HCT116 (cell line): Measurements from ENCODE around the gene CALM1. TPM values are rescaled to one million over a fixed set of nuclear protein-coding genes. Genes with fewer than 3 reads are reported as not detected.

Experiments
- ATAC-seq: fragments of 200-7000 bp; cut with Tn5 transposase; 2 replicates; pipeline ENCODE4 v1.9.1; 2020; ENCODE audit warnings: mild to moderate bottlenecking, moderate library complexity
- Bru-seq: library from RNA; stranded (reverse); fragments of 400-500 nt; gene quantifications from one replicate; lab custom pipeline; 2021; lab: Mats Ljungman, UMichigan
- BruChase-seq, 2 experiments: library from RNA; stranded (reverse); fragments of 400-500 nt; gene quantifications; one replicate each; lab custom pipeline; 2021; lab: Mats Ljungman, UMichigan
- BruUV-seq: library from RNA; stranded (reverse); fragments of 400-500 nt; replicated peaks from 2 replicates; lab custom pipeline; 2021; lab: Mats Ljungman, UMichigan
- CTCF ChIA-PET: fragments of 300-600 bp; sonication (Branson Sonifier 250); formaldehyde crosslinking; loops from one replicate; lab custom pipeline; 2021; ENCODE audit warnings: antibody characterized with exemption; lab: Charles Lee
- POLR2A ChIA-PET: fragments of 300-600, 350-600 bp; sonication (Branson Sonifier 250); formaldehyde crosslinking; loops from one replicate; lab custom pipeline; 2021; ENCODE audit warnings: antibody characterized with exemption; lab: Charles Lee
- RAD21 ChIA-PET, 2 experiments: fragments of 300-600 bp; sonication (Branson Sonifier 250); formaldehyde crosslinking; loops; one replicate each; lab custom pipeline; 2023; ENCODE audit warnings: low total read pairs in 2 of 2; ENCODE audit not compliant: uncharacterized antibody in 2 of 2, unreplicated experiment in 2 of 2, low non-redundant PET in 1 of 2; lab: Charles Lee
- DNase-seq: peaks from one replicate; pipeline ENCODE4 v3.0.0-alpha.2; 2010; ENCODE audit warnings: low read depth, low spot score
- H2AFZ ChIP-seq: fragments of 200-600 bp; shearing (Covaris generic), sonication (generic); 2 replicates; pipeline ENCODE4 v1.6.1; 2017; ENCODE audit warnings: low read depth, mixed run types, mixed read lengths, antibody characterized with exemption, low read length; ENCODE audit not compliant: poor library complexity, severe bottlenecking
- H3K27ac ChIP-seq: 2 replicates; pipeline ENCODE4 v1.5.1; 2012; ENCODE audit warnings: low read depth, low read length
- H3K27me3 ChIP-seq: fragments of 200-600 bp; sonication (generic); 2 replicates; pipeline ENCODE4 v1.6.1; 2016; ENCODE audit warnings: mixed run types, low read length, mixed read lengths; ENCODE audit not compliant: insufficient read depth
- H3K36me3 ChIP-seq, 2 experiments: fragments of 200-500 bp in 1 of 2; fragments of 200-600 bp in 1 of 2; sonication (Bioruptor generic) in 1 of 2; sonication (generic) in 1 of 2; 2 replicates each; pipeline versions ENCODE4 v1.5.1 to v1.6.1; 2014 to 2016; ENCODE audit warnings: low read length in 2 of 2, inconsistent platforms in 1 of 2, mixed read lengths in 1 of 2, mixed run types in 1 of 2; ENCODE audit not compliant: insufficient read depth in 2 of 2, control insufficient read depth in 1 of 2
- H3K4me1 ChIP-seq, 2 experiments: fragments of 200-600 bp in 1 of 2; sonication (generic) in 1 of 2; 2 replicates each; pipeline versions ENCODE4 v1.5.1 to v1.6.1; 2012 to 2017; ENCODE audit warnings: low read length in 2 of 2, inconsistent platforms in 1 of 2, mild to moderate bottlenecking in 1 of 2, mixed read lengths in 1 of 2, mixed run types in 1 of 2, moderate library complexity in 1 of 2; ENCODE audit not compliant: insufficient read depth in 2 of 2, control insufficient read depth in 1 of 2
- H3K4me2 ChIP-seq: fragments of 200-600 bp; sonication (generic); 2 replicates; pipeline ENCODE4 v1.6.1; 2017; ENCODE audit warnings: mixed run types, low read length, mixed read lengths
- H3K4me3 ChIP-seq, 2 experiments: fragments of 200-600 bp in 1 of 2; sonication (generic) in 1 of 2; replicated peaks in 1 of 2; 2 replicates each; pipeline ENCODE4 v1.5.1; 2011 to 2016; ENCODE audit warnings: low read length in 2 of 2, control low read depth in 1 of 2, low read depth in 1 of 2, mild to moderate bottlenecking in 1 of 2, mixed read lengths in 1 of 2, mixed run types in 1 of 2
- H3K79me2 ChIP-seq: fragments of 200-600 bp; sonication (generic); 2 replicates; pipeline ENCODE4 v1.6.1; 2017; ENCODE audit warnings: mild to moderate bottlenecking, mixed run types, low read length, moderate library complexity, mixed read lengths; ENCODE audit not compliant: insufficient read depth
- H3K9ac ChIP-seq: fragments of 200-600 bp; sonication (generic); 2 replicates; pipeline ENCODE4 v1.6.1; 2016; ENCODE audit warnings: low read length, mixed read lengths
- H3K9me2 ChIP-seq: fragments of 200-600 bp; sonication (generic), shearing (Covaris generic); 2 replicates; pipeline ENCODE4 v1.6.1; 2017; ENCODE audit warnings: mixed run types, mild to moderate bottlenecking, moderate library complexity; ENCODE audit not compliant: insufficient read depth
- H3K9me3 ChIP-seq, 2 experiments: fragments of 200-500 bp in 1 of 2; fragments of 200-600 bp in 1 of 2; sonication (Bioruptor generic) in 1 of 2; sonication (generic) in 1 of 2; 2 replicates each; pipeline ENCODE4 v1.6.1; 2014 to 2017; ENCODE audit warnings: low read length in 2 of 2, mixed read lengths in 2 of 2, inconsistent platforms in 1 of 2, low read depth in 1 of 2, mild to moderate bottlenecking in 1 of 2, mixed run types in 1 of 2, moderate library complexity in 1 of 2; ENCODE audit not compliant: control insufficient read depth in 1 of 2, insufficient read depth in 1 of 2
- H4K20me1 ChIP-seq: fragments of 200-600 bp; sonication (generic), shearing (Covaris generic); 2 replicates; pipeline ENCODE4 v1.6.1; 2017; ENCODE audit warnings: mixed run types, mild to moderate bottlenecking, moderate library complexity; ENCODE audit not compliant: insufficient read depth
- EGR1 ChIP-seq: IDR thresholded peaks from 2 replicates; pipeline ENCODE4 v1.6.1; 2012; ENCODE audit warnings: low read depth
- EZH2 ChIP-seq: fragments of 200-600 bp; sonication (generic); IDR thresholded peaks from 2 replicates; pipeline ENCODE4 v1.6.1; 2017; ENCODE audit warnings: antibody characterized with exemption, mixed run types
- EZH2phosphoT487 ChIP-seq: fragments of 200-600 bp; IDR thresholded peaks from 2 replicates; pipeline ENCODE4 v1.6.1; 2018; ENCODE audit warnings: antibody characterized with exemption, borderline replicate concordance
- FOSL1 ChIP-seq: IDR thresholded peaks from 2 replicates; pipeline ENCODE4 v1.6.1; 2012; ENCODE audit warnings: low read depth
- JUND ChIP-seq: IDR thresholded peaks from 2 replicates; pipeline ENCODE4 v1.6.1; 2012
- POLR2A ChIP-seq: IDR thresholded peaks from 2 replicates; pipeline ENCODE4 v1.7.0; 2011; ENCODE audit warnings: borderline replicate concordance; ENCODE audit not compliant: insufficient read depth, insufficient read length; ENCODE audit errors: extremely low read depth
- POLR2AphosphoS5 ChIP-seq: IDR thresholded peaks from 2 replicates; pipeline ENCODE4 v1.6.1; 2011; ENCODE audit warnings: mild to moderate bottlenecking, low read depth, low read length, moderate library complexity
- RAD21 ChIP-seq: IDR thresholded peaks from 2 replicates; pipeline ENCODE4 v1.6.1; 2012; ENCODE audit warnings: low read depth, mild to moderate bottlenecking
- SIN3A ChIP-seq: IDR thresholded peaks from 2 replicates; pipeline ENCODE4 v1.6.1; 2012; ENCODE audit warnings: low read depth
- SP1 ChIP-seq: IDR thresholded peaks from 2 replicates; pipeline ENCODE4 v1.6.1; 2012; ENCODE audit warnings: low read depth
- SRF ChIP-seq: IDR thresholded peaks from 2 replicates; pipeline ENCODE4 v1.6.1; 2012; ENCODE audit warnings: low read depth
- TCF7L2 ChIP-seq: IDR thresholded peaks from 2 replicates; pipeline ENCODE4 v1.7.0; 2011; ENCODE audit warnings: borderline replicate concordance, inconsistent platforms; ENCODE audit not compliant: insufficient read depth, insufficient read length; ENCODE audit errors: extremely low read depth
- YY1 ChIP-seq: IDR thresholded peaks from 2 replicates; pipeline ENCODE4 v1.6.1; 2011; ENCODE audit warnings: low read length, low read depth, moderate library complexity, mild to moderate bottlenecking; ENCODE audit not compliant: insufficient replicate concordance; ENCODE audit errors: extremely low read depth
- ZBTB33 ChIP-seq: IDR thresholded peaks from 2 replicates; pipeline ENCODE4 v1.6.1; 2011; ENCODE audit warnings: mild to moderate bottlenecking, low read length, moderate library complexity; ENCODE audit not compliant: insufficient replicate concordance; ENCODE audit errors: extremely low read depth
- ZFX ChIP-seq: fragments of 450-650 bp; IDR thresholded peaks from 2 replicates; pipeline ENCODE4 v1.6.1; 2017
- ZNF274 ChIP-seq: fragments of 200-500 bp; sonication (Bioruptor generic); IDR thresholded peaks from 2 replicates; pipeline ENCODE4 v1.6.1; 2014; ENCODE audit warnings: mild to moderate bottlenecking, low read depth, low read length, inconsistent platforms
- intact Hi-C: fragments of 100-400 bp; cut with micrococcal nuclease; formaldehyde crosslinking; loops from 2 replicates; pipeline ENCODE4 v1.10.0; 2022
- long read RNA-seq: library from polyadenylated mRNA; unstranded; transcript quantifications from one replicate; pipeline ENCODE4 v2.0.0, GENCODE V29; 2021; ENCODE audit not compliant: unreplicated experiment
- polyA plus RNA-seq: library from polyadenylated mRNA; unstranded; fragments of >200 nt; gene quantifications from 2 replicates; pipeline ENCODE4 v1.2.1, GENCODE V29; 2012; ENCODE audit warnings: missing spikeins
- total RNA-seq: library from RNA; stranded (reverse); gene quantifications from one replicate; pipeline ENCODE4 v1.2.1, GENCODE V29; 2021; ENCODE audit not compliant: unreplicated experiment
- TF ChIP-seq, protein P1 (sequence below): IDR thresholded peaks from 2 replicates; pipeline ENCODE4 v1.6.1; 2012
- TF ChIP-seq, protein P2 (sequence below), 3 experiments: fragments of 200-600 bp in 1 of 3; sonication (generic) in 1 of 3; IDR thresholded peaks in 2 of 3; conservative IDR thresholded peaks in 1 of 3; 2 replicates each; pipeline ENCODE4 v1.5.1; 2012 to 2017; ENCODE audit warnings: low read depth in 2 of 3, low read length in 2 of 3, antibody characterized with exemption in 1 of 3, borderline replicate concordance in 1 of 3, control low read depth in 1 of 3, mild to moderate bottlenecking in 1 of 3, mixed read lengths in 1 of 3, mixed run types in 1 of 3, moderate library complexity in 1 of 3; ENCODE audit not compliant: insufficient read depth in 1 of 3
- TF ChIP-seq, protein P3 (sequence below): IDR thresholded peaks from 2 replicates; pipeline ENCODE4 v1.6.1; 2012

Gene CALM1
- total RNA-seq (261 TPM), Bru-seq, nascent RNA (percentile 94 among the genes with signal in this experiment), BruChase-seq, experiment 1, labeled RNA remaining after a 6-hour chase (percentile 98 among the genes with signal in this experiment), BruChase-seq, experiment 2, labeled RNA remaining after a 2-hour chase (percentile 97 among the genes with signal in this experiment)
- 262 and 272 TPM in 2 replicates for polyA plus RNA-seq
- long read RNA-seq, full-length matches to known transcripts: 689 of 761 reads
- long read RNA-seq, partial matches to known transcripts: 14 of 761 reads
- long read RNA-seq, other reads (novel, unspliced or antisense): 58 of 761 reads

DNA sequence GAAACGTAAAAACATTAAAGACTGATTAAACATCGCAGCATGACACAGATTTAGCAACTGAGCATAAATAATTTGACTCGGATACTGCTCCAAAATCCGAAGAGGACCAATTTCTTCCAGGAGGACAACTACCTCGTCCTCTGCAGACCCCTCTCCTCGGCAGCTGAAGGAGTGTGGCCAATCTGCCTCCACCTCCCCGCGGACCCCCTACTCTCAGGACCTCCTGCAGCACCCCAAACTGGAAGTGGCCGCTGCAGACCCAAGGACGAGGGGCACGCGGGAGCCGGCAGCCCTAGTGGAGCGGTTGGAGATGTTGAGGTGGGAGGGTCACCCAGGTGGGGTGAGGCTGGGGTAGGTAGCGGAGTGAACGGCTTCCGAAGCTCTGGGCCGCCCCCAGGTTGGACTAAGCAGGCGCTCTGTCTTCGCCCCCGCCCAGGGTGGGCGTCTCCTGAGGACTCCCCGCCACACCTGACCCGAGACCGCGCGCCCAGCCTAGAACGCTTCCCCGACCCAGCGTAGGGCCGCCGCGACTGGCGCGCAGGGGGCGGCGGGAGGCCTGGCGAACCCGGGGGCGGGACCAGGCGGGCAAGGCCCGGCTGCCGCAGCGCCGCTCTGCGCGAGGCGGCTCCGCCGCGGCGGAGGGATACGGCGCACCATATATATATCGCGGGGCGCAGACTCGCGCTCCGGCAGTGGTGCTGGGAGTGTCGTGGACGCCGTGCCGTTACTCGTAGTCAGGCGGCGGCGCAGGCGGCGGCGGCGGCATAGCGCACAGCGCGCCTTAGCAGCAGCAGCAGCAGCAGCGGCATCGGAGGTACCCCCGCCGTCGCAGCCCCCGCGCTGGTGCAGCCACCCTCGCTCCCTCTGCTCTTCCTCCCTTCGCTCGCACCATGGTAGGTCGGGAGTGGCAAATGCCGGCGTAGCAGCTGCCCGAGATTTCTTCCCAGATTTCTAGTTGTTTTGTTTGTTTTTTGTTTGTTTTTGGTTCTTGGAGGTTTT lies at the start of gene CALM1:
Gene CALM1 (plus strand): TSS at position 689 of the 999 bp plus-strand sequence. CDS start 202 bp downstream, at position 891.
- peak within 1 kb of the TSS; percentile 99 for H3K4me2 ChIP-seq
- H3K4me1 ChIP-seq: peaks cover 13 to 23% of the 10 kb centered on the region in 2 experiments
- intact Hi-C loops: loop anchor here (1.0 to 5.0 kb wide), 2 partner anchors 13 to 64 kb away; partner anchors contain the start of gene NRDE2
- H3K9ac ChIP-seq: peak within 1 kb of the TSS; percentile 91
- no peaks in the 10 kb centered on the region for H3K27me3 ChIP-seq
- RAD21 ChIA-PET: interaction anchor here in 1 of 2 experiments (0.6 kb wide), 1 partner anchor 18 kb away, joined by 6 read pairs; no protein-coding TSS in a partner anchor
- POLR2A ChIA-PET: interaction anchor here (0.7 to 2.0 kb wide), 8 partner anchors 8 to 397 kb away, joined by 3 to 10 read pairs (median 4); no protein-coding TSS in a partner anchor
- no peak within 1 kb of the TSS for H2AFZ ChIP-seq
- peaks cover 46% of the 10 kb centered on the region for H3K79me2 ChIP-seq
- peaks cover 17% of the 10 kb centered on the region; the same call in 1 of the 2 replicates for H4K20me1 ChIP-seq
- peak; percentile 89 for DNase-seq
- ATAC-seq: peak; percentile 77
- H3K36me3 ChIP-seq: peaks cover 11 to 17% of the 10 kb centered on the region in 2 experiments
- peak within 1 kb of the TSS; percentile 83 for H3K27ac ChIP-seq
- no peaks in the 10 kb centered on the region for H3K9me3 ChIP-seq
- no peaks in the 10 kb centered on the region for H3K9me2 ChIP-seq
- TSS peak; percentile 93 for BruUV-seq
- CTCF ChIA-PET: interaction anchor here (0.7 to 1.5 kb wide), 3 partner anchors 300 to 494 kb away, joined by 3 to 5 read pairs (median 3); no protein-coding TSS in a partner anchor
- H3K4me3 ChIP-seq: peak within 1 kb of the TSS; percentile 71 to 96
- no peak for TF ChIP-seq EZH2
- TF ChIP-seq POLR2A: peak; percentile 99
- TF ChIP-seq, protein P1, sequence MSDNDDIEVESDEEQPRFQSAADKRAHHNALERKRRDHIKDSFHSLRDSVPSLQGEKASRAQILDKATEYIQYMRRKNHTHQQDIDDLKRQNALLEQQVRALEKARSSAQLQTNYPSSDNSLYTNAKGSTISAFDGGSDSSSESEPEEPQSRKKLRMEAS: peak; percentile 81
- peak; percentile 57 for TF ChIP-seq ZFX
- TF ChIP-seq JUND: peak; percentile 76
- TF ChIP-seq EGR1: peak; percentile 65; the same call in 1 of the 2 replicates
- peak; percentile 83 for TF ChIP-seq ZBTB33
- TF ChIP-seq, protein P2, sequence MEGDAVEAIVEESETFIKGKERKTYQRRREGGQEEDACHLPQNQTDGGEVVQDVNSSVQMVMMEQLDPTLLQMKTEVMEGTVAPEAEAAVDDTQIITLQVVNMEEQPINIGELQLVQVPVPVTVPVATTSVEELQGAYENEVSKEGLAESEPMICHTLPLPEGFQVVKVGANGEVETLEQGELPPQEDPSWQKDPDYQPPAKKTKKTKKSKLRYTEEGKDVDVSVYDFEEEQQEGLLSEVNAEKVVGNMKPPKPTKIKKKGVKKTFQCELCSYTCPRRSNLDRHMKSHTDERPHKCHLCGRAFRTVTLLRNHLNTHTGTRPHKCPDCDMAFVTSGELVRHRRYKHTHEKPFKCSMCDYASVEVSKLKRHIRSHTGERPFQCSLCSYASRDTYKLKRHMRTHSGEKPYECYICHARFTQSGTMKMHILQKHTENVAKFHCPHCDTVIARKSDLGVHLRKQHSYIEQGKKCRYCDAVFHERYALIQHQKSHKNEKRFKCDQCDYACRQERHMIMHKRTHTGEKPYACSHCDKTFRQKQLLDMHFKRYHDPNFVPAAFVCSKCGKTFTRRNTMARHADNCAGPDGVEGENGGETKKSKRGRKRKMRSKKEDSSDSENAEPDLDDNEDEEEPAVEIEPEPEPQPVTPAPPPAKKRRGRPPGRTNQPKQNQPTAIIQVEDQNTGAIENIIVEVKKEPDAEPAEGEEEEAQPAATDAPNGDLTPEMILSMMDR (IDR thresholded peaks at IDR 0.05 in 2 of 3, conservative IDR thresholded peaks at IDR 0.05 in 1 of 3; ENCODE audit: borderline replicate concordance in 1 of 3, insufficient read depth in 1 of 3, low read depth in 2 of 3, low read length in 2 of 3): no peak
- peak; percentile 91 for TF ChIP-seq SP1
- peak; percentile 99 for TF ChIP-seq SIN3A
- TF ChIP-seq SRF: no peak; the same call in 1 of the 2 replicates
- TF ChIP-seq POLR2AphosphoS5: peak; percentile 100
- TF ChIP-seq EZH2phosphoT487: no peak
- peak; percentile 38; the same call in 1 of the 2 replicates for TF ChIP-seq RAD21
- TF ChIP-seq FOSL1: no peak; the same call in 1 of the 2 replicates
- TF ChIP-seq YY1: peak; percentile 86
- TF ChIP-seq, protein P3, sequence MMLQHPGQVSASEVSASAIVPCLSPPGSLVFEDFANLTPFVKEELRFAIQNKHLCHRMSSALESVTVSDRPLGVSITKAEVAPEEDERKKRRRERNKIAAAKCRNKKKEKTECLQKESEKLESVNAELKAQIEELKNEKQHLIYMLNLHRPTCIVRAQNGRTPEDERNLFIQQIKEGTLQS: no peak; the same call in 1 of the 2 replicates
- no peak for TF ChIP-seq ZNF274
- TF ChIP-seq TCF7L2: peak; percentile 75
